SK-N-SH treated with all-trans-retinoic acid at 6 μM for 48 hours (cell line): ENCODE results near the gene RNF166.

Experiments
- ATAC-seq: fragments of 200-7000 bp; cut with Tn5 transposase; 3 replicates; pipeline ENCODE4 v1.9.1; 2020; ENCODE audit warnings: mild to moderate bottlenecking, moderate library complexity
- BACH2 ChIP-seq: fragments of 250-450 bp; sonication (Bioruptor Pico); IDR thresholded peaks from 2 replicates; pipeline ENCODE4 v1.9.0; 2021; ENCODE audit warnings: mild to moderate bottlenecking, borderline replicate concordance
- CREB5 ChIP-seq: fragments of 250-450 bp; sonication (Bioruptor Pico); IDR thresholded peaks from 2 replicates; pipeline ENCODE4 v1.5.1; 2020; ENCODE audit warnings: low read depth, mild to moderate bottlenecking, moderate library complexity
- CSDC2 ChIP-seq: fragments of 250-450 bp; sonication (Bioruptor Pico); IDR thresholded peaks from 2 replicates; pipeline ENCODE4 v1.5.0; 2020; ENCODE audit warnings: mild to moderate bottlenecking, moderate library complexity
- CSRNP3 ChIP-seq: fragments of 250-450 bp; sonication (Bioruptor Pico); IDR thresholded peaks from 2 replicates; pipeline ENCODE4 v1.5.1; 2021; ENCODE audit warnings: mild to moderate bottlenecking, moderate library complexity
- ESRRG ChIP-seq: fragments of 250-450 bp; sonication (Bioruptor Pico); IDR thresholded peaks from 2 replicates; pipeline ENCODE4 v1.6.1; 2021; ENCODE audit warnings: mild to moderate bottlenecking
- GLIS3 ChIP-seq: fragments of 250-450 bp; sonication (Bioruptor Pico); IDR thresholded peaks from 2 replicates; pipeline ENCODE4 v1.5.0; 2020; ENCODE audit warnings: mild to moderate bottlenecking, moderate library complexity
- ISL1 ChIP-seq: fragments of 250-450 bp; sonication (Bioruptor Pico); IDR thresholded peaks from 2 replicates; pipeline ENCODE4 v2.1.2; 2022; ENCODE audit warnings: mild to moderate bottlenecking, moderate library complexity
- OSR1 ChIP-seq: fragments of 250-450 bp; sonication (Bioruptor Pico); IDR thresholded peaks from 2 replicates; pipeline ENCODE4 v1.8.0; 2022; ENCODE audit warnings: moderate library complexity, mild to moderate bottlenecking, inconsistent platforms
- PATZ1 ChIP-seq: fragments of 250-450 bp; sonication (Bioruptor Pico); IDR thresholded peaks from 2 replicates; pipeline ENCODE4 v1.8.0; 2020; ENCODE audit warnings: mild to moderate bottlenecking, moderate library complexity, borderline replicate concordance
- POU6F1 ChIP-seq: fragments of 250-450 bp; sonication (Bioruptor Pico); IDR thresholded peaks from 2 replicates; pipeline ENCODE4 v1.8.0; 2021; ENCODE audit warnings: low read depth, mild to moderate bottlenecking, moderate library complexity, borderline replicate concordance
- RARB ChIP-seq: fragments of 250-450 bp; sonication (Bioruptor Pico); IDR thresholded peaks from 2 replicates; pipeline ENCODE4 v1.8.0; 2021; ENCODE audit warnings: mild to moderate bottlenecking, moderate library complexity
- SNAI2 ChIP-seq: fragments of 250-450 bp; sonication (Bioruptor Pico); IDR thresholded peaks from 2 replicates; pipeline ENCODE4 v1.5.0; 2020; ENCODE audit warnings: mild to moderate bottlenecking, moderate library complexity
- TCF4 ChIP-seq: fragments of 250-450 bp; sonication (Bioruptor Pico); IDR thresholded peaks from 2 replicates; pipeline ENCODE4 v1.8.0; 2021; ENCODE audit warnings: mild to moderate bottlenecking, moderate library complexity, borderline replicate concordance
- TOX ChIP-seq: fragments of 250-450 bp; sonication (Bioruptor Pico); IDR thresholded peaks from 2 replicates; pipeline ENCODE4 v1.8.0; 2021; ENCODE audit warnings: mild to moderate bottlenecking, moderate library complexity, borderline replicate concordance
- TSHZ2 ChIP-seq: fragments of 250-450 bp; sonication (Bioruptor Pico); IDR thresholded peaks from 2 replicates; pipeline ENCODE4 v1.5.0; 2020; ENCODE audit warnings: mild to moderate bottlenecking, moderate library complexity
- ZC3H10 ChIP-seq: fragments of 250-450 bp; sonication (Bioruptor Pico); IDR thresholded peaks from 2 replicates; pipeline ENCODE4 v1.5.1; 2021; ENCODE audit warnings: mild to moderate bottlenecking, moderate library complexity
- ZFP3 ChIP-seq: fragments of 250-450 bp; sonication (Bioruptor Pico); IDR thresholded peaks from 2 replicates; pipeline ENCODE4 v1.5.0; 2020; ENCODE audit warnings: mild to moderate bottlenecking, moderate library complexity
- ZFP30 ChIP-seq: fragments of 450-650 bp; formaldehyde crosslinking; IDR thresholded peaks from 2 replicates; pipeline ENCODE4 v1.5.0; 2022; ENCODE audit warnings: mild to moderate bottlenecking, moderate library complexity
- ZNF565 ChIP-seq: fragments of 450-650 bp; formaldehyde crosslinking; conservative IDR thresholded peaks from 2 replicates; pipeline ENCODE4 v1.5.0; 2020; ENCODE audit warnings: low read depth, mild to moderate bottlenecking, moderate library complexity
- ZNF70 ChIP-seq: fragments of 450-650 bp; formaldehyde crosslinking; IDR thresholded peaks from 2 replicates; pipeline ENCODE4 v1.5.0; 2020; ENCODE audit warnings: mild to moderate bottlenecking, moderate library complexity
- ZNF8 ChIP-seq: fragments of 450-650 bp; formaldehyde crosslinking; IDR thresholded peaks from 2 replicates; pipeline ENCODE4 v1.5.0; 2020; ENCODE audit warnings: mild to moderate bottlenecking, moderate library complexity

Gene RNF166

GRCh38 chr16:88697116-88697830 lies 8.9 kb downstream of the RNF166 start:
- no peak for ATAC-seq
- TF ChIP-seq ZC3H10 (CRISPR knock-in tag) (no peak), TCF4 (CRISPR knock-in tag) (no peak), ZFP3 (CRISPR knock-in tag) (no peak), ISL1 (CRISPR knock-in tag) (no peak), ZNF8 (CRISPR knock-in tag) (no peak), ZNF565 (CRISPR knock-in tag) (no peak), GLIS3 (no peak), ESRRG (CRISPR knock-in tag) (no peak), OSR1 (CRISPR knock-in tag) (no peak), SNAI2 (CRISPR knock-in tag) (no peak), TSHZ2 (CRISPR knock-in tag) (no peak), ZNF70 (CRISPR knock-in tag) (no peak), POU6F1 (no peak), CSDC2 (CRISPR knock-in tag) (no peak), BACH2 (CRISPR knock-in tag) (no peak), CREB5 (CRISPR knock-in tag) (no peak), TOX (CRISPR knock-in tag) (no peak), PATZ1 (no peak)

- no peak for ATAC-seq
- no peak for TF ChIP-seq CSDC2 (CRISPR knock-in tag)
- no peak for TF ChIP-seq CSRNP3 (CRISPR knock-in tag)
- TF ChIP-seq SNAI2 (CRISPR knock-in tag) = no peak
These were observed 9.8 kb downstream of the RNF166 start for GRCh38 chr16:88696441-88696840.

- ATAC-seq = no peak
- TF ChIP-seq ZFP3 (CRISPR knock-in tag) (no peak), RARB (CRISPR knock-in tag) (no peak), ESRRG (CRISPR knock-in tag) (no peak), SNAI2 (CRISPR knock-in tag) (no peak), ZNF8 (CRISPR knock-in tag) (no peak)
These were observed 10.5 kb downstream of the RNF166 start for GRCh38 chr16:88695753-88696152.

GRCh38 chr16:88695218-88695617 lies 11.0 kb downstream of the RNF166 start:
- ATAC-seq = no peak
- TF ChIP-seq CSDC2 (CRISPR knock-in tag) = no peak
- no peak for TF ChIP-seq ZFP30
- TF ChIP-seq ZC3H10 (CRISPR knock-in tag) = no peak
- TF ChIP-seq ZFP3 (CRISPR knock-in tag) = no peak
- TF ChIP-seq CSRNP3 (CRISPR knock-in tag) = no peak
- no peak for TF ChIP-seq BACH2 (CRISPR knock-in tag)
- no peak for TF ChIP-seq ZNF70 (CRISPR knock-in tag)
- TF ChIP-seq ZNF8 (CRISPR knock-in tag) = no peak
- TF ChIP-seq CREB5 (CRISPR knock-in tag) = no peak
- no peak for TF ChIP-seq PATZ1
- no peak for TF ChIP-seq RARB (CRISPR knock-in tag)
- no peak for TF ChIP-seq GLIS3
- TF ChIP-seq ISL1 (CRISPR knock-in tag) = no peak
